Measurements from ENCODE around the gene UQCR11.

Gene UQCR11

GRCh38 chr19:1636325-1637236, 31.3 kb upstream of the UQCR11 start:
- no peak for FAIRE-seq
- no peak for DNase-seq (ENCODE audit: low spot score)

DNA sequence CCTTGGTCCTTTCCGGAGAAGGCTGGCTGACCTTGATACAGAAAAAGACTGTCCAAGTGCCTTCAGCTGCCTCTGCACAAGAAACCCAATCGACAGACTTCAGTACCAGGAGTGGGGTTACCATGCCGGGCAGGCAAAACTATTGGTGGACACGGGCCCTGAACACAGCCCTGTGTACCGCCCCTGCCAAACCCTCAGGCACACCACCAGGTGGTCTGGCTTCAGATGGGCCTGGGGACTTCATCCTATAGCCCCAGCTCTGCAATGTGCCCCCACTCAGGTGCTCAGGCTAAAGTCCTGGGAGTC, 29.6 kb upstream of the UQCR11 start:
- DNase-seq (ENCODE audit: low spot score): no peak
- FAIRE-seq: no peak

DNA sequence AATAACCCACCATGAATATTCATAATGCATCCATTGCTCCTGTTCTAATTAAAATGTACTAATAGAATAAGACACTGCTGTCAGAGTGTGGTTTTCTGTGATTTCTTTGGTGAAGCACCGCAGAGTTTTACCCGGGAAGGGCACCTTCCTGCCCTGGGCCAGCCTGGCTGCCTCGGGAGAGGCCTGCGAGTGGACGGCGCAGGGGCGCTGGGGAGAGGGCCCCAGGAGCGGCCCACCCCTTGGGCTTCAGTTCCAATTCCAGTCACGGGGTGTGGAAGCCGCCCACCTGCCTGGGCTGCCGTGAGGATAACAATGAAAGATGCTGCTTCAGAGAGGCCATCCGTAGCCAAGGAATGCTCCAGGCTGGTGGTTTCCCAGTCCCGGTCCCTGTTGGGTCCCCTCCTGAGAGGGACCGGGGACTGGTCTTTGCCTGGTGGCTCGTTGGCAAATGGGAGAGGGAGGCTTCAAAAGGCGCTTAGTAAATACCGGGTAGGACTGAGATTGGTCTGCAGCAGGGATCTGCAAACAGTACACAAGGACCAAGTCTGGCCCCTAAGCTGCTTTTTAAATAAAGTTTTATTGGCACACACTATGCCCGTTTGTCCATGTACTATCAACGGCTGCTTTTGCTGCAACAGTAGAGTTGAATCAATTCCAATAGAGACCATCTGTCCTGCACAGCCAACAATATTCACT, 29.1 kb upstream of the UQCR11 start:
- FAIRE-seq: no peak
- DNase-seq (ENCODE audit: low spot score): no peak

GRCh38 chr19:1633269-1633826, 28.1 kb upstream of the UQCR11 start:
- DNase-seq (ENCODE audit: low spot score) (no peak), FAIRE-seq (no peak)

DNA sequence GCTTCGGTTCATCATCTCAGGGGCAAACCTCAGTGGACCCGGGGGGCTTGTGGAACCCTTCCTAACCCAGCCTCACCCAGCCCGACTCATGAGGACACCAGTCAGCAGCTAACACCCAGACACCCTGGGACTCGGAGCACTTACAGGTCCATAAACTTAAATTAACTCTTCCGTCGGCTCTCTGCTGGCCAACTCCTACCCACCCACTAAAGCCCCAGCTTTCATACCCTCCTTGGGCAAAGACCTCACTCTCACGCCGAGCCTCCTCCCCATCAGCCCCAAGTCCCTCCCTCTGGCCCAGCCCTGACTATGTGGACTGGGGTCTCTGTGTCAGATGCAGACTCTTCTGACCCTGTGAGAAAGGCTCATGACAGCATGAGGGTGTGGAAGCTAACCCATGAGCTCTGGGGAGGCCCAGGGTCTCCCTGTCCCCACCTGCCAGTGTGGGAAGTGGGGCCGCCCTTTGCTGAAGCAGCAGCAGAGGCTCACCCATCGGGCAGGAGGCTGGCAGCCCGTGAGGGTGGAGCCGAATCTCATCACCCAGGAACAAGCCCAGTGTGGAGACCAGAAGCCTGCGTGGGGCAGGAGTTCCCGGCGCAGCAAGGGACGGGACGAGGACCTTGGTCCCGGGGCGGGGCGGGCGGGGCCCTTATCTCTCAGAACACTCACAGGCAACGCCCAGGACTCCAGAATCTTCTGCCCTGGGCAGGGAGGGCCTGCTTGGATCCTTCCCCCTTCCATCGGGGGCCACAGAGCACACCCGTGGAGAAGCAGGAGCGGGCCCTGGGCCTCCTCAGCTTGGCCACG, 27.4 kb upstream of the UQCR11 start:
- no peak for DNase-seq (ENCODE audit: low spot score)
- FAIRE-seq: no peak

GRCh38 chr19:1631557-1632100, 26.4 kb upstream of the UQCR11 start:
- DNase-seq (ENCODE audit: low spot score) (no peak), FAIRE-seq (no peak)

DNA sequence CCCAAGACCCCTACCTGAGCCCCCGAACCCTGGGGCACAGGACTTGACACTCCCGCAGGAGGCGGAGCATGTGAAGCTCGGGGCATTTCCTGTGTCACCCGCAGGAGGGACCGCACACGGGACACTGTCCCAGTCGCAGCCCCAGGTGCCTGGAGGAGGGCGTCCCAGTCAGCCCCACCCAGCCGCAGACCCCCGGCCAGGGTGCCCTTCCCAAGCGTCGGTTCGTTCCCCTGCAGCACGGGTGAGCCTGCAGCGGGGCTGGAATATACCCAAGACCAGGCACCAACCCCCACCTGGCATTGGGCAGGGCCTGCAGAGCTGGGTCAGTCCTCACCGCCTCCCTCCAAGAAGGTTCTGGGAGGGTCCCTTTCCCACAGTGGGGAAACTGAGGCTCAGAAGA, 25.5 kb upstream of the UQCR11 start:
- DNase-seq (ENCODE audit: low spot score): no peak
- FAIRE-seq: no peak

GRCh38 chr19:1630012-1630411, 24.8 kb upstream of the UQCR11 start:
- no peak for FAIRE-seq
- DNase-seq (ENCODE audit: low spot score): no peak

- DNase-seq (ENCODE audit: low spot score): no peak
- no peak for FAIRE-seq
Observed at GRCh38 chr19:1629256-1629808, 24.1 kb upstream of the UQCR11 start.

GRCh38 chr19:1627194-1627593, 21.9 kb upstream of the UQCR11 start:
- DNase-seq (ENCODE audit: low spot score) (no peak), FAIRE-seq (no peak)

DNA sequence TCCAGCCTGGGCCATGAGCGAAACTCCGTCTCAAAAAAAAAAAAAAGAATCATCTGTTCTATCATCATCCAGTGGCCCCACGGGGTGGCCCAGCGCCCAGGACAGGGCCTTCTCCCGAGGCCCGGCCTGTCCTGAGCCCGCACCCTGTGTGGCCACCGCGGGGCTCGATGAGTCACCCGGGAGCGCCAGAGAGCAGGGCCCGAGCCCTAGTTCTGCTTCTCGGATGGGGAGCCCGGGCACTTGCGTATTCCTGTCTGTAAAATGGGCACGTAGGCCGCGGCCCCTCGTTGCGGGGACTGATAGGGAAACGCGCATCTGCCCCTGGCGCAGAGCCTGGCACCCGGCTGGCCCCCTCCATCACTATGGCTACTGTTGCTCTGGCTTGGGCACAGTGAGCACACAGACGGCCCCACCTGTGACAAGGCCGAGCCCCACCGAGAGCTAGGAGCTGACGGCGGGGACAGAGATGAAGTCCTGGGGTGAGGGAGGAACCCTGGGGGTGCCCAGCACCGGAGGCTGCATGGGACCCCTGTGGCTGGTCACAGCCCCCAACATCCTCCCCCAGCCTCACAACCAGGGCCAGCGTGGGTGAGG, 21.3 kb upstream of the UQCR11 start:
- FAIRE-seq (no peak), DNase-seq (ENCODE audit: low spot score) (no peak)

DNA sequence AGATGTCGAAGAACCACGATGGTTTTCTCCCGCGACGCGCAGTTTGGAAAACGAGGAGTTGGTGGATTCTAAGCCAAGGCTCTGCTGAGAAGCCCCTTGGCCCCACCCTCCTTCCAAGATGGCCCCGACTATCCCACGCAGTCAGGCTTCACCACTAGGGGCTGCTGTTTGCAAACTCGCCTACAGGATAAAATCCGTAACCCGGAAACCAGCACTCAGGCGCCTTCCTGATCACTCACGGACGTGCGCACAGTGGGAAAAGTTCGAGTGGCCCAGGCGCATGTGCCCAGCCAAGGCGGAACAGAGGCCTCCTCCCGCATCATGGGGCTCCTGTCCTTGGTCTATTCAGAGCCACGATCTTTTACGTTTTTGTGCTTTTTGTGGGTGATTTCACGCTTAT, 19.2 kb upstream of the UQCR11 start:
- FAIRE-seq: no peak
- no peak for DNase-seq (ENCODE audit: low spot score)

- no peak for FAIRE-seq
Observed at GRCh38 chr19:1622541-1622940, 17.3 kb upstream of the UQCR11 start.

DNA sequence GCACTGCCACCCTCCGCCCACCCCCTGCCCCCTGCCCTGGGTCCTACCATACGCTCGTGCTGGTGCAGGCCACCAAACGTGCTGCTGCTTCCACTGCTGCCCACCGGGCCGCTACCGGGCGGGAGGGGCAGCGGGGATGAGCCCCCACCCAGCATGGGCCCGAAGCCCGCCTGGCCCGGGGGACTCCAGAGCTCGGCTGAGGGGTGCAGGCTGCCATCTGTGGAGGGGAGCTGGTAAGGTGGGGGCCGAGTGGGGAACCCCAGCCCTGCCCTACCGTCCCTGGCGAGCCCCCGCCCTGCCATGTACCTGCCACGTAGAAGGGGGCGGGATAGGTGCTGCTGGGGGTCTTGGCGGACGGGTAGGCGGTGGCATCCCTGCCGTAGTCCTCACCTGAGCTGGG, 16.7 kb upstream of the UQCR11 start:
- FAIRE-seq (no peak), DNase-seq (ENCODE audit: low spot score) (no peak)

More at GRCh38 chr19:1622541-1622940, 17.3 kb upstream of the UQCR11 start:
- no peak for DNase-seq (ENCODE audit: low spot score)

DNA sequence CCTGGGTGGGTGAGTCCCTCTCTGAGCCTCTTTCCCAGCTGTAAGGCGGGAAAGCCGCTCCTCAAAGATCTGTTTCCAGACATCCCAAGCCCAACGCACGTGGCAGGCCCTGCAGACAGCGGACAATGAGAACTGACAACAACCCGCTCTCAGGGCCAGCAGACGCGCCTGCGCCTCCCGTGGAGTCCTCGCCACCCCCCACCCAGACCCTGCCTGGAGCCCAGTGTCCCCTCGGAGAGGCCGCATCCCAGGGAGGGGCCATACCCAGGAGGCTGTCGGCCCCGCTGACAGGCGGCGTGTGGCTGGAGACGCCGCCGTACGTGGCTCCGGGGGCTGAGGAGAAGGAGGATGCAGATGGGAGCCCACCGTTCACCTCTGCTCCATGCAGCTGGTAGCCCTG, 16.3 kb upstream of the UQCR11 start:
- DNase-seq (ENCODE audit: low spot score): no peak
- FAIRE-seq: no peak

- no peak for DNase-seq (ENCODE audit: low spot score)
- FAIRE-seq: no peak
Observed at GRCh38 chr19:1621021-1621420, 15.8 kb upstream of the UQCR11 start.

GRCh38 chr19:1620502-1620901, 15.2 kb upstream of the UQCR11 start:
- no peak for FAIRE-seq

GRCh38 chr19:1619703-1620102, 14.4 kb upstream of the UQCR11 start:
- no peak for DNase-seq (ENCODE audit: low spot score)
- FAIRE-seq: no peak

More at GRCh38 chr19:1620502-1620901, 15.2 kb upstream of the UQCR11 start:
- no peak for DNase-seq (ENCODE audit: low spot score)

- FAIRE-seq (no peak), DNase-seq (ENCODE audit: low spot score) (no peak)
Observed at GRCh38 chr19:1619094-1619439, 13.8 kb upstream of the UQCR11 start.

- DNase-seq (ENCODE audit: low spot score) (peak; percentile 21), FAIRE-seq (no peak)
Observed at GRCh38 chr19:1618157-1619093, 13.2 kb upstream of the UQCR11 start.
